CD4-positive, alpha-beta T cell treated with Interleukin-17A for 4 hours (primary cell): ENCODE data around the gene RRP36.
"Not testable (repeated sequence)": the region's sequence is repeated elsewhere in the genome, so short reads cannot be mapped to it uniquely, and the experiment has no call there.

Experiments
- DNase-seq: peaks from one replicate; pipeline ENCODE4 v3.0.0-alpha.2; 2020; ENCODE audit warnings: mixed read lengths

The RRP36 gene

DNA sequence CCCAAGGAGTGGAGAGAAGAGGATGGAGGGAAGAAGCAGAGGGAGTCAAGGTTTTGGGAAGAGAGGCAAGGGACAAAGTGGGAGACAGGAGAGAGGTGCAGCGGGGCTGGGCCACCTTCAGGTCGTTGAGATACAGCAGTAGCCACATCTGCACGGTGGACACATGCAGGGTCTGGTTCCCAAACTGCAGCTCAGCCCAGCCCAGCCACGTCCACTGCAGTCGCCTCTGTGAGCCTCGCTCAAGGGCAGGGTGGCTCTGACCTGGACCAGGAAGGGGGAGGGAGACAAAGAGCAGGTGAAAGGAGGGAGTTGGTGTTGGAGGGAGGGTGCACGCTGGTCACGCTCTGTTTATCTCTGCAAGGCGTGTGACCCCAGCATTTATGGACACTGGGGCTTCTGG is 17.3 kb downstream of the RRP36 start:
- no peak for DNase-seq

DNA sequence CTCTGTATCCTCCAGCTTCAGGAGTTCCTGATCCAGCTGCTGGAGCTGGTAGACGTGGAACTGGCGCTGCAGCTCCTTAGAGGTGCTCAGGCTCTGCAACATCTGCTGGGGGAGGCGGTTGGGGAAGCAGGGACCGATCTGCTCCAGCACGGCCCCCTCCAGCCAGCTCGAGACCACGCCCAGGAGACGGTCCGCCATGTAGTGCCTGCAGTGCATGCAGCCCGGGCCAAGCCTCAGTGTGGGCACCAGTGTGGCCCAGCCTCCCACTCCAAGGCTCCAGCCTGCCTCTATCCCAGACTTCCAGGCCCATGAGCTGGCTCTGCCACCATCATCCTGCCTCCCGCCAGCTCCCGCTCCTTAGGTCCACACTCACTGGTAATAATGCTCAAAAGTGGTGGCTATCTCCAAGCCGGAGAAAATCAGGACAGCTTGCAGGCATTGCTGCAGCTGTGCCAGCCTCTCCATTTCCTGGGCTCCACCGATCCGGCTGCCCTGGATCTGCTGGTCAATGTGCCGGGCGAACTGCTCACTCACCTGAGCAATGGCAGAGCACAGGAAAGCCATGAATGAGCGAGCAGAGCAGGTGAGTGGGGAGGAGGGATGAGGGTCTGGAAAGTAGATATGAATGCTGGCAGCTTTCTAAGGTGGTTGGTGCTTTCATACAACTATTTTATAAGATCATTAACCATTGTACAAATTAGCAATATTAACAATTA is 19.3 kb downstream of the RRP36 start:
- DNase-seq: no peak

DNA sequence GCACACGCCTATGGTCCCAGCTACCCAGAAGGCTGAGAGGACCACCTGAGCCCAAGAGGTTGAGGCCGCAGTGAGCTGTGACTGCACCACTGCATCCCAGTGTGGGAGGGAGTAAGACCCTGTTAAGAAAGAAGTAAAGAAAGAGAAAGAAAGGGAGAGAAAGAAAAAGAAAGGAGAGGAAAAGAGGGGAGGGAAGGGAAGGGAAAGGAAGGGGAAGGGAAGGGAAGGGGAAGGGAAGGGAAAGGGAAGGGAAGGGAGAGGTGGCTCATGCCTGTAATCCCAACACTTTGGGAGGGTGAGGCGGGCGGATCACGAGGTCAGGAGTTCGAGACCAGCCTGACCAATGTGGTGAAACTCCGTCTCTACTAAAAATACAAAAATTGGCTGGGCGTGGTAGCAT is 20.1 kb downstream of the RRP36 start:
- DNase-seq: not testable (repeated sequence)

DNA sequence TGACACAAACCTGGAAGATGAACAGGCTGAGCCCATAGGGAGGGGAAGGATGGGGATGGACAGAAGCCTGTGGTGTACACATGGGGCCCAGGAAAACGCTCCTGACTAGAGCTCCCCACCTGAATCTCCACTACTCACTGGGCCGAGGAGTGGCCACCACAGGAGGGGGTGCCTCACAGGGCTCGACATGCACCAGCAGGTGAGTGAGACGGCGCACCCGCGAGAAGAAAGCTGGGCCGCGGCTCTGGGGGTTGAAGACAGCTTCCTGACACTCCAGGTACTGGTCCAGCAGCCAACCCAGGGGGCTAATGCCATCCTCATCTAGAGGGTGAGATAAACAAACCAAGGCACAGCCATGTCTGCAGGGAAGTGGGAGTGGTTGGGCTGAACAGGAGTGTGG is 21.9 kb downstream of the RRP36 start:
- no peak for DNase-seq

DNA sequence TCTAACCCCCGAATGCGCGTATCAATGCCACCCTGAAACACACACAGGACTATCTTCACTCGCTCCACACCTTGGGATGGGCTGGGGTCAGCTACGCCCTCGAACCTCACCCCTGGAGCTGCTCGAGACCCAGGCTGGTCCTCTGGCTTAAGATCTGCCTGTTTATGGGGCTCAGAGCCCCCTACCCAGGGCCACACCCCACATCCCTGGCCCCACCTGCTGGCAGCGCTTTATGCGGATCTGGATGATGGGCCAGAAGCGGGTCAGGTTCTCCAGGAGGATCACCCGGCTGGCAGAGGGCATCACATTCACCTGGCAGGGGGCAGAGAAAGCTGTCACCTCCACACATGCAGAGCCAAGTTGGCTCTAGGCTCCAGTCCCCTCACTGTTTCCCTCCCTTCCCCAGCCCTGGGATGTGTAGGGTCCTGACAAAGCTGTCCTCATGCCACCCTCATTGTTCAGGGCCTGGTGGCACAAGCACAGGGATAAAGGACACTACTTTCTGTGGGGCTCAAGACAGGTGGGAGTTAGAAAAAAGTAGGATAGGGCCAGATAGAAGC is 24.0 kb downstream of the RRP36 start:
- no peak for DNase-seq

DNA sequence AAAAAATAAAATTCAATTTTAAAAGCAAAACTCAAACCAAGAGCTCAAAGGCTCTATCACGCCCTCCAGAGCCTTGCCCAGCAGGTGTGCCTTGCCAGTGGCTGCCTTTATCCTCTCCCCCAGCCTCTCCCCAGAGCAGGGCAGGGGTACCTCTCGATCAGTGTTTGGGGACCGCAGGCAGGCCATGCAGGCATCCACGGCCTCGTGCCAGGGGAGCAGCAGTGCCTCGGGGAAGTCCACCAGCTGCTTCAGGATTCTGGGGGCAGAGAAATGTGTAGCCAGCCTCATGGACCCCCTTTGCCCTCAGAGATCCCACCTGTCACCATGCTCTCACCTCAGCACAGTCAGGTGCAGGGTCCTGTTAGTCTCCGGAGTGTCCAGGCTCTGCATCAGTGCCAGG is 26.6 kb downstream of the RRP36 start:
- no peak for DNase-seq

DNA sequence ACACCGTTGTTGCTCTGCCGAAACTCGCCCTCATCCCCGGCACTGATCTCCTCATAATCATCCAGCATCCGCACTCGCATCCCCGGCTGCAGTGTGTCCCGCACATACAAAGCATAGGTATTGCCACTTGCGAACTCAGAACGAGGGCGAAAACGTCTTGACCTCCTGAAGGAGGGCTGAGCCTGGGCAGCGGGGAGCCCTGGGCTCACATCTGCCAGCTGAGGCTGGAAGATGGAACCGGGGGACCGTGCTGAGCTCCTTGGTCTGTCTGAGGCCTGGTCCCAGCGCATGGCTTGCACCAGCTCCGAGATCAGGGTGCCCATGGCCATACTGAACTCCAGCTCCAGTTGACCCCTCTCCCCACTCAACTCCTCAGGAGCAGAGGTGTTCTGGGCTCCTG is 29.6 kb downstream of the RRP36 start:
- DNase-seq: no peak

DNA sequence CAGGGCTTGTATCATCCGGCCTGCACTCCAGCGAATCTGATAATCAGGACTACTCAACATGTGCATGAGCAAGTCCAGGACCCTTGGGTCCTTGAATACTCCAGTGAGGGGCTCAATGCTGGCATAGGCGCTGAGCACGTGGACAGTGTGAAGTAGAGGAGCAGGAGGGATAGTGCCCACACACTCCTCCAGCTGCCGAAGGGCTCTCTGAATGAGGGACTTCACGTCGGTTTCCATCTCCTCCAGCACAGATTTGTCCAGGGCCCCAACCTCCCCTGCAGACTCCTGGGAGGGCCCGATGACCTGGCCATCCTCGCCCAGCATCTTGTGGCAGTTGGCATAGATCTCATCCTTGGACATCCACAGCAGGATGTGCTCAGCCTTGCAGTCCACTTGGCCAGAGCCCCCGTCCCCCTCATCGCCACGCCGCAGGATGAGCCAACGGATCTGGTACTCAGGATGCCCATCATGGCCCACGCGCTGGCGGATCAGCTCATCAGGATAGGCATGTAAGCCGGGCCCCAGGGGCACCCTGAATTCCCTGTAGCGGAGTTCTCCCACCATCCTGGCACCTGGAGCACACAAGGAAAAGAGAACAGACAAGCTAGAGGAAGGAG is 30.9 kb downstream of the RRP36 start:
- no peak for DNase-seq

DNA sequence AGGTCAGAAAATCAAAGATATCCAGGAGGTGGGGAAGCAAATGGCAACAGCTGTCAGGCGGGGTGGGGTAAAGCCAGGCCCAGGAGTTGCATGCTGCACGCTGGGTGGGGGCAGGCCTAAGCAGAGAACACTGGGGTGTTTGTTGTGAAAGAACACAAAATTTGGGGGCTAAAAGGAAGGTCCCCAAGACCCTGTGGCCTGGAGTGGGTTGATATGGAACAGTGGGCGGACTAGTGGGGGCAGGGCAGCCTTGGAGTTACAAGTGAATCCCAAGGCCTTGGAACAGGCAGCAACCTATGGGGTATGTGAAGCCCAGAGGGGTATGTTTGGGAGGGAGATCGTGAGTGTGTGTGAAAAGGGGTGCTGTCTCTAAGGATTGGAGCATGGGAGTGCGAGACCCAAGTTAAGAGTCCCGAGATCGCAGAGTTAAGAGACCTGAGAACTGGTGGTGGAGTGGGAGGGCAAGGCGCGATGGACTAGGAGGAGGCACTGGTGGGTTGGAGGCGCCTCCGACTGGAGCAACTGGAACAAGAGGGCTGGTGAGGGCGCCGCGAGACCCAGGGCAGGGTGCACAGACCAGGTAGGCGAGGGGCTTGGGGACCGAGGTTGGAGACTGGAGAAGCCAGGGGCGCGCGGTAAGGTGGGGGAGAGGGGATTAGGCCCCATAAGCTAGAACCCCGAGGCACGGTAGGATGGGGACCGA is 31.6 kb downstream of the RRP36 start:
- DNase-seq: peak; percentile 40

DNA sequence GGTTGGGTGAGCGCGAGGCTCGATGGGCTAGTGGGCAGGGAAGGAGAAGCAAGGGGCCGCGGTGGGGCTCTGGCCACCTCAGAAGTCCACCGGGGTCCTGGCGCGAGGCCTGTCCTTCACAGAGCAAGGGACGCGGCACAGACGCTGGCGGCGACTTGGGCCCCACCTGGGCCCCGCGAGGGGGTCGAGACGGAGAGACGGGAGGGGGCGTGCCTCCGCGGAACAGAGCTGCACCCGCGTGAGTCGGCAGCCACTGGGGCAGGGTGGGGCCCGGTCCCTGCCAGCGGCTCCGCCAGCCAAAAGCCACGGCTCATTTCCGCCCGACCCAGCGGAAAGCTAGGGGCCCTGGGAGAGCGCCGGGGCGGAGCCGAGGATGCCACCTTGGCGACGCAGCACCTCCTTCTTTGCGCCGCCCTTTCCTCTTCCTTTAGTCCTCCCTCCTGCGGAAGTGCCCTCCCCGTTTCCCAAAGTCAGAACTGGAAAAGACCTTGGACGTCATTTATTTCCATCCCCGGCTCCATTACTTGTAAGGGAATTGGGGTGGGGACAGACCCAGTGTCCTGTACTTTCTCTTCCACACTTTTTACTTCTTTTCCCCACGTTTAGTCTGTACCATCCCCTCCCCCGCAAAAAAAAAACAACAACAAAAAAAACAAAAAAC is 32.3 kb downstream of the RRP36 start, which contains the start of gene CUL7:
Gene CUL7 (minus strand): TSS at position 307 of the 661 bp plus-strand sequence. CDS start 1,063 bp downstream, outside the sequence.
- peak; percentile 94 for DNase-seq

DNA sequence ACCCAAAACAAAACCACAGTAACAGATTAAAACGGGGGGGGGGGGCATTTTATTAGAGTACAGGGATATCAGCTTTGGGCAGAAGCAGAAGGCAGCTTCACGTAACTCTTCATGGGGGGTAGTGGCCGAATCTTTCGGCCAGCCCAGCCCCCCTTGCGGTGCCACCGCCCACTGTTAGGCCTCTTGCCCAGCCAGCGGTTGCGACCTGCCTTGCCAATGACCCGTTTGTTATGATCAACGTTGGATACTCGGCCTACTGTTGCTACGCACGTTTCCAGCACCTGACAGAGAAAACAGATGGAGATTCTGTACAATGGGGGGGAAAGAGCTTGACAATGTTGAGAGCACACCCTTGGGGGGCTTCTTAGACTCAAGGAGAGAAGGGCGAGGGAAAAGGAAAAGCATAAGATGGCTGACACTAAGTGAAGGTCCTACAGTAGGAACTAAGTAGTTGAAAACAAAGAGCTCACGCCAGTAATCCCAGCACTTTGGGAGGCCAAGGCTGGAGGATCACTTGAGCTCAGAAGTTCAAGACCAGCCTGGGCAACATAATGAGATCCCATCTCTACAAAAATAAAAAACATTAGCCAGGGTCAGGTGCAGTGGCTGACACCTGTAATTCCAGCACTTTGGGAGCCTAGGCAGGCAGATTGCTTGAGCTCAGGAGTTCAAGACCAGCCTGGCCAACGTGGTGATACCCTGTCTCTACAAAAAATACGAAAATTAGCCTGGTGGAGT is 33.0 kb downstream of the RRP36 start:
- DNase-seq: no peak

DNA sequence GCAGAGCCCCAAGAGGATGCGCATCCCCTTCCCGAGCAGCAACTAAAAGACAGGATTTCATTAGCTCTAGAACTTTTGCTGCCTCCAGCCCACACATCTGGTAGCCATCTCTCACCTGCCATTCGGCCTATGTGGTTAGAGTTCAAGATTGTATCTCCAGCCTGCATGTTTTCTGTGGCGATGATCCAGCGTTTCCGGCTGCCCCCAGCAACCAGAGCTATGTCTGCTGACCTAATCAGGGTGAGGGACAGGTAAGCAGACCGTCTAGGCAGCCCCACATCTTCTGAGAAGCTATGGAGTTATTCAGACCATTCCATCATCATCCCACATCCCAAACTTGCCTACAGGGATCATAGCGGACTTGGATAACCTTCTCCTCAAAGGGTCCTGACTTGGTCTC is 34.5 kb downstream of the RRP36 start:
- no peak for DNase-seq

DNA sequence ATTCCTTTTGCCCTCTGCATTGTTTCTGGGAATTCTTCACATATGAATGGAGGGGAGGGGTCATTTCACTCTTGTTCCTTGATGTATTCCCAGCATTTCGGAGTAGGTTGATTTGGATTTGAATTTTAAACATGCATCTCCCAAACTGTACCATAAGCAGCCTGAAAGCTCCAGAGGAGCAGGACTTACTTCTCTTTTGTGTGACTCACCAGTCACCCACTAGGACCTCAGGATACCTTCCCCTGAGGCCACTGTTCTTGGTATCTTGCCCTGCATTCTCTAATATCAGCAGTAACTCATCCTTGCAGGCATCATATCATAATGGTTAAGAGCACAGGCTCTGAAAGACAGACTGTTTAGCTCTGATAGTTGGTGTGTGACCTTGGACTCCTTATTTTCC is 37.1 kb downstream of the RRP36 start:
- no peak for DNase-seq

DNA sequence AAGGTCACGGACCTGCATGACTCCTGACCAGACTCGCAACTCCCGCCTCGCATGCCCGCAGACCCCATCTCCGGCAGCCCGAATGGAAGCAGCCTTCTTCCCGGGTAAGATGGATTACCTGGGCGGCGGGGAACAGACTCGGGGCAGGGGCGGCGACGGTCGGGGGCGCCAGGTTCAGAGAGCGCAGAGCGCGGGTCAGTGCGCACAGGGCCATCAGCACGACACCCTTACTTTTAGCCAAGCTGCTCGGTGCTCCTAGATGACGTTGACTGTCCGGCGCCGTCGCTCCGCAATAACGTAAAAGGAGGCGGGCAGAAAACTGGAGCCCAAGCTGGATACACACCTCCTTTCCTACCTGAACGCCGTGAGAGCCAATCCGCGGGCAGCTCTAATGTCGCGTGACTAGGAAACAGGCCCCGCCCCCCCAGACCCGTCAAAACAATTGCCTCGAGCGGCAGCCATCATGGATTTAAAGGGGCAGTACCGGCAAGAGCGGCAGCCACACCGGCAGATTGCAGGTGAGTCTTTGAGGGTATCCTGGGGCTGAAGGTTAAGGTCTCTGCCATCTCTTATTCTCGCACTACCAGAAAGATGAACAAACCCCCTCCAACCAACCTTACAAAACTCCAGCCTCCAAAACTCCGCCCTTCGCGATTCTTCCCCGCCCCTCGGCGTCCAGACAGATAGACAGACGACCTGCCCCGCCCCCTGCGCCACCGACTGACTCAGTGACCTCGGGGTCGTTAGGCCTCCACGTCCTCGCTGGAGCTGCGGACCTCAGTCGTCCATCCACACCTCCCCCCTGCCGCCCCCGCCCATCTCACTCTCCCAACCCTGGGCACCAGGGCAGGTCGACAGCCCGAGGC is 38.0 kb downstream of the RRP36 start, which contains the start of the genes KLC4 and MRPL2:
Gene KLC4 (plus strand): TSS at position 464 of the 866 bp plus-strand sequence. CDS start 1,705 bp downstream, outside the sequence.
Gene MRPL2 (minus strand): TSS at position 267 of the 866 bp plus-strand sequence. CDS start 53 bp downstream, at position 214.
- peak; percentile 99 for DNase-seq

DNA sequence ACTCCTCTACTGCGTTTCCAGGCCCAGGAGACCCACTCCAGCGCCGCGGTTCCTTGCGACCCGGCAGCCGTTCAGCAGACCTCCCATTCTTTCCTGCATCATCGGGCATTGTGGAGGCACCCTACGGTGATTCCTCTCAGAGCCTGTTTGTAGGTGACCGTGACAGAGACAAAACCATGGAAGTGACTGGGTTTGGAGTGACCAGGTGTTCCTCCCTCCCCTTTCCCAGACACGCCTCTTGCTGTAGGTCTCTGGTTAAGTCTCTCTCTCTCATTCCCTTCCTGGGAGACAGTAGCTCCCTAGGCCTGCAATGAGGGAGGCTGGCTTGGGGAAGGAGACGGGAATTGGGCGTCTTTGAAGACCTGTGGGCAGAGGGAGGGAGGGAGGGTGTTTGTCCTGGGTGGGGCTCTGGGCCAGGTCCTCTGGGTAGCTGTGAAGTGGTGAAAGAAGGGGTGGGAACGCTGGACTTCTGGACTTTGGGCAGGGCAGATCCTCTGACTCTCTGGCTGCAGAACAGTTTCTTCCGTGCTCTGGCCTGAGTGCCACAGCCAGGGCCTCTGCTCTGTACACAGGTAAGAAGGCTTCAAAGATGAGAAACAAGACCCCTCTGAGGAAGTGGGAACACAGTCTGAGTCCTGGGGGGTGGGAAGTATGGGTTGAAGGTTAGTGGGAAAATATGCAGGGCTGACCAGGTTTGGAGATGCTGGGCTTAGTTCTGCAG is 38.8 kb downstream of the RRP36 start:
- no peak for DNase-seq

DNA sequence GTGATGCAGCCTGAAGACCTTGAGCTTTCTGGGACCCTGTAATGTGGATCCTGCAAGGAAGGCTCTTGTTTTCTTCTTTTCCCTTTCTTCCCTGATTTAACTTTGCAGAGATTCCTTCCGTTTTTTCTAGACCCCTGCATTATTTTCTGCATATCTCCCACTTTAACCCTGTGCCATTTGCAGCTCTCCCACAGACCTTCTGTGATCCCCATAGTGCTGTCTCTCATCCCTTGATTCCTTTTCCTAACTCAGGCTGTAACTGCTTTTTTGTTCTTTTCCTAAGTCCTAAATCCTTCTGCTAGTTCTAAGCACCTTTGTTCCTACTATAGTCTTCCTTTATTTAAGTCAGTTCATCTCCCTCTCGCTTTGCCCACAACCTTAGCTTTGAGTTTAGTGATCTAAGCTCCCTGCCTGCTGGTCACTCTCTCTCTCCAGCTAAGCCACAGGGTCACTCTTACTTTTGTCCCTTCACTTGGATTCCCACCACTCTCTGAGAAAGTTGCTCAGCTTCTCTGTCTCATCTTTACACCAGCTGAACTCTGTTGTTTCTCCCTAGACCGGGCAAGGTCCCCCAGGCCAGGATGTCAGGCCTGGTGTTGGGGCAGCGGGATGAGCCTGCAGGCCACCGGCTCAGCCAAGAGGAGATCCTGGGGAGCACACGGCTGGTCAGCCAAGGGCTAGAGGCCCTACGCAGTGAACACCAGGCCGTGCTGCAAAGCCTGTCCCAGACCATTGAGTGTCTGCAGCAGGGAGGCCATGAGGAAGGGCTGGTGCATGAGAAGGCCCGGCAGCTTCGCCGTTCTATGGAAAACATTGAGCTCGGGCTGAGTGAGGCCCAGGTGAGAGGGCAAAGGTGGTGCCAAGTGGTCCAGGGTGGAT is 39.6 kb downstream of the RRP36 start:
- no peak for DNase-seq

DNA sequence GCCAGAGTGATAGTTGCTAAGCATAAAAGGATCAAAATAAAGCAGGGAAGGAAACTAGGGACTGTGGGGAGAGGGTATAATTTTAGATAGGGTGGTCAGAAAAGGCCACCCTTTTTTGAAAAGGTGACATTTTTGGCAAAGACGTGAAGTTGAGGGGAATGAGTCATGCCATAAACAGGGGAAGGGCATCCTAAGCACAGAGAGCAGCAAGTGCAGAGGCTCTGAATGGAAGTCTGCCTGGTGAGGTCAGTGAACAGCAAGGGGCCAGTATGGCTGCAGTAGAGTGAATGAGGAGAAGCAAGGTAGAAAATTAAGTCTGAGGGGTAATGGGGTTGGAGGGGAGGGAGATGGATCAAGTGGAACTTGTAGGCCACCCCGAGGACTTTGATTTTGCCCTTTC is 40.4 kb downstream of the RRP36 start:
- no peak for DNase-seq

DNA sequence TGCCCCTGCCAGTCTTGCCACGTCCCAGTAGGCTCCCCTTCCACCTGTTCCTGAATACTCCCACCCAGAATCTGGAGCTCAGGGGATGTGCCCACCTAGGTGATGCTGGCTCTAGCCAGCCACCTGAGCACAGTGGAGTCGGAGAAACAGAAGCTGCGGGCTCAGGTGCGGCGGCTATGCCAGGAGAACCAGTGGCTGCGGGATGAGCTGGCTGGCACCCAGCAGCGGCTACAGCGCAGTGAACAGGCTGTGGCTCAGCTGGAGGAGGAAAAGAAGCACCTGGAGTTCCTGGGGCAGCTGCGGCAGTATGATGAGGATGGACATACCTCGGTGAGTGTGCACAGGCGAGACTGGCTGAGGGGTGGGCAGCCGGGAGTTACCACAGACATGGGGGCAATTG is 41.4 kb downstream of the RRP36 start:
- DNase-seq: no peak

DNA sequence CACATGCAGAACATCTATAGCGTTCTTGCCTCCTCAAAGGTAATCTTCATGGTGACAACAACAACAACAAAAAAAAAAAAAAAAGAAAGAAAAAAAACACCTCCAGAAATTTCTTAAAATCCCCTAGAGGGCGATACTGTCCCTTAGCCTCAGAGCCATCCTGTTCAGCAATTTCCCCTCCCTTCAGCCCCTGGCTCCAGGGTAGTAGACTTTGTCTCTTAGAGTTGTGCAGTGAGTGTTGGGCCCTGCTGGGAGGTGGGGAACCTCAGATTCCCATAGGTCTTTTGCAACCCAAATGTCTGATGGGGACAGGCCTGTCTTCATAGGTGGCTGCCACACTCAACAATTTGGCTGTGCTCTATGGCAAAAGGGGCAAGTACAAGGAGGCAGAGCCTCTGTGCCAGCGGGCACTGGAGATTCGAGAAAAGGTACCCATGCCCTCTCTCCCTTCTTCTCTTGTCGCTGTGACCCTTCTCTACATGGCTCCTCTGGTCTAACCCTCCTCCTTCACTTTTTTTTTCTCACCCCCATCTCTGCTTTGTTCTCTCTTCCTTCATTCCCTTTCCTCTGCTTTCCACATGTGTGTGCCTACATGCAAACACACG is 48.7 kb downstream of the RRP36 start:
- DNase-seq: peak; percentile 22
